CD4-positive, alpha-beta T cell treated with Interleukin-15 for 4 hours (primary cell): ENCODE measurements around the gene CPLX1.
A peak's percentile ranks its signal among the peaks of the same experiment; 100 is the strongest.
"Not testable (repeated sequence)": the region's sequence is repeated elsewhere in the genome, so short reads cannot be mapped to it uniquely, and the experiment has no call there.

Experiments
- DNase-seq: peaks from one replicate; pipeline ENCODE4 v3.0.0-alpha.2; 2020; ENCODE audit warnings: low spot score

The CPLX1 gene

GRCh38 chr4:791898-792625 is 33.9 kb downstream of the CPLX1 start:
- peak; percentile 22 for DNase-seq

GRCh38 chr4:791252-791897 is 34.6 kb downstream of the CPLX1 start:
- DNase-seq = no peak

- DNase-seq = no peak
Observed at GRCh38 chr4:790466-790820, 35.5 kb downstream of the CPLX1 start.

GRCh38 chr4:789571-790465 is 36.1 kb downstream of the CPLX1 start:
- DNase-seq = no peak

GRCh38 chr4:788636-789297 is 37.2 kb downstream of the CPLX1 start:
- DNase-seq = no peak

GRCh38 chr4:788006-788635 is 37.8 kb downstream of the CPLX1 start:
- DNase-seq = no peak

GRCh38 chr4:787561-787981 is 38.4 kb downstream of the CPLX1 start:
- no peak for DNase-seq

- no peak for DNase-seq
Observed at GRCh38 chr4:786861-787300, 39.0 kb downstream of the CPLX1 start.

- no peak for DNase-seq
Observed at GRCh38 chr4:786074-786741, 39.7 kb downstream of the CPLX1 start.

- no peak for DNase-seq
Observed at GRCh38 chr4:785332-786073, 40.4 kb downstream of the CPLX1 start.

GRCh38 chr4:784401-785331 is 41.3 kb downstream of the CPLX1 start:
- no peak for DNase-seq

GRCh38 chr4:781493-782216 is 44.3 kb downstream of the CPLX1 start:
- peak; percentile 99 for DNase-seq

GRCh38 chr4:780716-781492 is 45.0 kb downstream of the CPLX1 start:
- DNase-seq = no peak

- DNase-seq = not testable (repeated sequence)
Observed at GRCh38 chr4:780255-780654, 45.7 kb downstream of the CPLX1 start.

- no peak for DNase-seq
Observed at GRCh38 chr4:779555-779954, 46.4 kb downstream of the CPLX1 start.

GRCh38 chr4:777520-778262 is 48.2 kb downstream of the CPLX1 start:
- no peak for DNase-seq
